ENCODE data around the gene BRD9. TPM values are rescaled to one million over a fixed set of nuclear protein-coding genes. Genes with fewer than 3 reads are reported as not detected.

The BRD9 gene
- total RNA-seq, 4 donors from 2014 or later: 19.6 to 29.9 (median 25.2) TPM

- WGBS, 2 donors: 84 to 86% methylated on average over 3 of the region's 3 CpGs
- H3K36me3 ChIP-seq: no peaks in the 10 kb centered on the region
- H3K27ac ChIP-seq: no peak overlapping the region
- intact Hi-C loops (cut with DNase I): no loop called here
- no peaks in the 10 kb centered on the region for H3K27me3 ChIP-seq
- H3K9me3 ChIP-seq: no peaks in the 10 kb centered on the region
- H3K4me1 ChIP-seq: no peaks in the 10 kb centered on the region
- no peak overlapping the region for H3K4me3 ChIP-seq (replicated peaks in 1 of 3)
- TF ChIP-seq, protein P1, sequence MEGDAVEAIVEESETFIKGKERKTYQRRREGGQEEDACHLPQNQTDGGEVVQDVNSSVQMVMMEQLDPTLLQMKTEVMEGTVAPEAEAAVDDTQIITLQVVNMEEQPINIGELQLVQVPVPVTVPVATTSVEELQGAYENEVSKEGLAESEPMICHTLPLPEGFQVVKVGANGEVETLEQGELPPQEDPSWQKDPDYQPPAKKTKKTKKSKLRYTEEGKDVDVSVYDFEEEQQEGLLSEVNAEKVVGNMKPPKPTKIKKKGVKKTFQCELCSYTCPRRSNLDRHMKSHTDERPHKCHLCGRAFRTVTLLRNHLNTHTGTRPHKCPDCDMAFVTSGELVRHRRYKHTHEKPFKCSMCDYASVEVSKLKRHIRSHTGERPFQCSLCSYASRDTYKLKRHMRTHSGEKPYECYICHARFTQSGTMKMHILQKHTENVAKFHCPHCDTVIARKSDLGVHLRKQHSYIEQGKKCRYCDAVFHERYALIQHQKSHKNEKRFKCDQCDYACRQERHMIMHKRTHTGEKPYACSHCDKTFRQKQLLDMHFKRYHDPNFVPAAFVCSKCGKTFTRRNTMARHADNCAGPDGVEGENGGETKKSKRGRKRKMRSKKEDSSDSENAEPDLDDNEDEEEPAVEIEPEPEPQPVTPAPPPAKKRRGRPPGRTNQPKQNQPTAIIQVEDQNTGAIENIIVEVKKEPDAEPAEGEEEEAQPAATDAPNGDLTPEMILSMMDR (IDR thresholded peaks at IDR 0.05): no peak
- no peak for TF ChIP-seq POLR2A (IDR thresholded peaks at IDR 0.05)
- DNase-seq: no peak
Measured at GRCh38 chr5:819078-819477, 73.5 kb downstream of the BRD9 start.

- Histone ChIP-seq H3K9me3 (no peaks in the 10 kb centered on the region), H3K4me1 (no peaks in the 10 kb centered on the region), H3K4me3 (replicated peaks in 1 of 3) (no peak overlapping the region), H3K27me3 (no peaks in the 10 kb centered on the region), H3K27ac (no peak overlapping the region), H3K36me3 (no peaks in the 10 kb centered on the region)
- intact Hi-C loops (cut with DNase I): no loop called here
- TF ChIP-seq POLR2A (IDR thresholded peaks at IDR 0.05): no peak
- TF ChIP-seq, protein P1 (IDR thresholded peaks at IDR 0.05): no peak
- DNase-seq: no peak
- 94 to 96% methylated on average over 15 of the region's 15 CpGs for WGBS, 2 donors
Measured at GRCh38 chr5:816176-816575, 76.4 kb downstream of the BRD9 start.

GRCh38 chr5:815449-815848 lies 77.2 kb downstream of the BRD9 start:
- Histone ChIP-seq H3K27me3 (no peaks in the 10 kb centered on the region), H3K27ac (no peak overlapping the region), H3K9me3 (no peaks in the 10 kb centered on the region), H3K4me3 (replicated peaks in 1 of 3) (no peak overlapping the region), H3K4me1 (no peaks in the 10 kb centered on the region), H3K36me3 (no peaks in the 10 kb centered on the region)
- TF ChIP-seq, protein P1 (IDR thresholded peaks at IDR 0.05): no peak
- no peak for TF ChIP-seq POLR2A (IDR thresholded peaks at IDR 0.05)
- WGBS, 2 donors: 95 to 98% methylated on average over 3 of the region's 3 CpGs
- intact Hi-C loops (cut with DNase I): no loop called here
- no peak for DNase-seq

Other genes starting within 250 kb of the BRD9 start
- 10 to 100 TPM in 1 of 4 donors, 1 to 10 TPM in 3; 7.2 to 11.1 (median 8.4) TPM for gene TPPP, start 199.4 kb downstream of the BRD9 start, total RNA-seq
- 1 to 10 TPM; 1.6 to 6.8 (median 2.9) TPM for gene ZDHHC11B, start 108.1 kb downstream of the BRD9 start, total RNA-seq
- gene ZDHHC11, start 41.8 kb downstream of the BRD9 start, total RNA-seq: 1 to 10 TPM in 3 of 4 donors, under 1 TPM in 1; 0.54 to 5.3 (median 2.8) TPM
- 1 to 10 TPM in 3 of 4 donors, not detected in 1; 1.1 to 1.7 (median 1.3) TPM for gene TRIP13, start 83 bp upstream of the BRD9 start, total RNA-seq
- 1 to 10 TPM in 3 of 4 donors, under 1 TPM in 1; 0.78 to 3.2 (median 1.6) TPM for gene NKD2, start 116.0 kb upstream of the BRD9 start, total RNA-seq
- 10 to 100 TPM; 26.1 to 41.6 (median 29.1) TPM for gene SLC12A7, start 219.3 kb upstream of the BRD9 start, total RNA-seq

All from thyroid gland (tissue), 4 donors.